Ectodermal cell (in vitro differentiated cells): ENCODE results near the gene COL8A2.

Experiments used
- H3K27ac ChIP-seq: 2 replicates; pipeline ENCODE4 v1.7.0; 2013; ENCODE audit warnings: mild to moderate bottlenecking, low read depth, low read length; ENCODE audit not compliant: insufficient read depth, poor library complexity, severe bottlenecking
- H3K27me3 ChIP-seq: 2 replicates; pipeline ENCODE4 v1.7.0; 2013; ENCODE audit warnings: mild to moderate bottlenecking, low read length; ENCODE audit not compliant: insufficient read depth, control insufficient read depth, poor library complexity, severe bottlenecking
- H3K36me3 ChIP-seq: one replicate; pipeline ENCODE4 v1.7.0; 2013; ENCODE audit warnings: low read length; ENCODE audit not compliant: control insufficient read depth, insufficient read depth
- H3K4me1 ChIP-seq: one replicate; pipeline ENCODE4 v1.7.0; 2013; ENCODE audit warnings: low read length; ENCODE audit not compliant: control insufficient read depth, insufficient read depth
- H3K4me3 ChIP-seq: 2 replicates; pipeline ENCODE4 v1.7.0; 2013; ENCODE audit warnings: low read depth, low read length, control low read depth; ENCODE audit not compliant: insufficient read depth
- H3K9me3 ChIP-seq: 2 replicates; pipeline ENCODE4 v1.7.0; 2013; ENCODE audit warnings: mild to moderate bottlenecking, low read length, moderate library complexity; ENCODE audit not compliant: control insufficient read depth
- WGBS, 2 experiments: methylation state at CpG; one replicate each; pipeline ENCODE4 v1.1.7; 2013; ENCODE audit warnings: missing lambda C conversion rate in 2 of 2; 5-methylcytosine and 5-hydroxymethylcytosine counted together

The COL8A2 gene

DNA sequence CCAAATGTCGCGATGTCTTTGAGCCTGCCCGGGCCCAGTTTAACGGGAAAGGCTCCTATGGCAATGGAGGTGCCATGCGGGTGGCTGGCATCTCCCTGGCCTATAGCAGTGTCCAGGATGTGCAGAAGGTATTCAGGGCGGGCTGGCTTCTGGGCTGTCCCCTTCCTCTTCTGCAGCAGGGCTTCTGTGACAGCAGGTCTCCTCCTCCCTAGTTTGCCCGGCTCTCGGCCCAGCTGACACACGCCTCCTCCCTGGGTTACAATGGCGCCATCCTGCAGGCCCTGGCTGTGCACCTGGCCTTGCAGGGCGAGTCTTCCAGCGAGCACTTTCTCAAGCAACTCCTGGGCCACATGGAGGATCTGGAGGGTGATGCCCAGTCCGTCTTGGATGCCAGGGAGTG is 33.3 kb downstream of the COL8A2 start:
- Histone ChIP-seq H3K4me3 (no peak overlapping the region), H3K27ac (no peak overlapping the region), H3K36me3 (peaks cover 38% of the 10 kb centered on the region), H3K4me1 (peaks cover 8% of the 10 kb centered on the region), H3K9me3 (no peaks in the 10 kb centered on the region), H3K27me3 (no peaks in the 10 kb centered on the region)
- WGBS, 2 experiments: 95 to 97% methylated on average over 13 of the region's 13 CpGs

DNA sequence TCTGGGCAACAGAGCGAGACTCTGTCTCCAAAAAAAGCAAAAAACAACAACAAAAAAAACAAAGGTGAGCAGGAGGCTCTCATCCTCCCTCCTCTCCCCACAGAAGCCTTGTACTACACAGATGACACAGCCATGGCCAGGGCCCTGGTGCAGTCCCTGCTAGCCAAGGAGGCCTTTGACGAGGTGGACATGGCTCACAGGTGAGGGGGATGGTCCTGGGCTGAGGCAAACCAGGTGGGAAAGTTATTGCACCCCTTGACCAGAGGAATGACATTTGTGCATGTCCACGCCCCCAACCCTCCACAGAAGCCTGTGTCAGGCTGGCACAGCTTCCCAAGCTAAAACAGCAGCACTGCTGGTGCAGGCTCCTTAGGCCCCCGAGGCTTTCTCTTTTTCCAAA is 33.9 kb downstream of the COL8A2 start:
- Histone ChIP-seq H3K36me3 (peaks cover 38% of the 10 kb centered on the region), H3K27ac (no peak overlapping the region), H3K27me3 (no peaks in the 10 kb centered on the region), H3K9me3 (no peaks in the 10 kb centered on the region), H3K4me3 (no peak overlapping the region), H3K4me1 (peaks cover 8% of the 10 kb centered on the region)
- 92 to 94% methylated on average over 4 of the region's 4 CpGs for WGBS, 2 experiments

DNA sequence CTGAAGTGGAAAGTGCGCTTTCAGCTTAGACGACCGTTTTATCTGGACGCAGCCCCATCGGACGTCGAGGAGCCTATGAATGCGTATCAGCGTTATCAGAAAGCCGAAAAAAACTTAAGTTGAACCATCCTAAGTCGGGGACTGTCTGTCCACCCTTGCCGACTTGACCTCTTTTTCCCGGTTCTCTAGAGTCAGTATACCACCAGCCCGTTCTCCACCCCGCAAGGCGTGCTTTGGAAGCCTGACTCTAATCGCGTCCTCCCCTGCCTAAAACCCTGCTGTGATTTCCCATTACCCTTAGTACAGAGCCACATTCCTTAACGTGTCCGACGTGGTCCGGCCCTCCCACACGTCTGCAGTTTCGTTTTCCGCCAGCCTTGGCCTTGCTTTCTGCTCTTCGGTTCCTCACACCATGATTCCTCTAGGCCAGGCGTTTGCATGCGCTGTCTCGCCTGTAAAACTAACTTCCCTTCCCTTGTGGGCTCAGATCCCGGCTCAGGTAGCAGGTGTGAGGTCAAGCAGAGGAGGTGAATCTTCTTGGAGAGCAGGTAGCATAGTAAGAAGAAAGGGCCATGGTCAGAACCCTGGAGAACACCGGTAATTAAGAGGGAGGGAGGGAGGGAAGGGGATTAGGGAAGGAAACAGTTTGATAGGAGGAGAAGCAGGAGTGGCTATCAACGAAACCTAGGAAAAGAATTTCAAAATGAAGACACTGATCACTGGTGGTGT is 35.5 kb downstream of the COL8A2 start:
- Histone ChIP-seq H3K4me1 (peaks cover 13% of the 10 kb centered on the region), H3K27ac (no peak overlapping the region), H3K27me3 (no peaks in the 10 kb centered on the region), H3K4me3 (peak overlapping the region; percentile 99), H3K9me3 (no peaks in the 10 kb centered on the region), H3K36me3 (peaks cover 38% of the 10 kb centered on the region)
- WGBS, 2 experiments: 15 to 16% methylated on average over 32 of the region's 32 CpGs

DNA sequence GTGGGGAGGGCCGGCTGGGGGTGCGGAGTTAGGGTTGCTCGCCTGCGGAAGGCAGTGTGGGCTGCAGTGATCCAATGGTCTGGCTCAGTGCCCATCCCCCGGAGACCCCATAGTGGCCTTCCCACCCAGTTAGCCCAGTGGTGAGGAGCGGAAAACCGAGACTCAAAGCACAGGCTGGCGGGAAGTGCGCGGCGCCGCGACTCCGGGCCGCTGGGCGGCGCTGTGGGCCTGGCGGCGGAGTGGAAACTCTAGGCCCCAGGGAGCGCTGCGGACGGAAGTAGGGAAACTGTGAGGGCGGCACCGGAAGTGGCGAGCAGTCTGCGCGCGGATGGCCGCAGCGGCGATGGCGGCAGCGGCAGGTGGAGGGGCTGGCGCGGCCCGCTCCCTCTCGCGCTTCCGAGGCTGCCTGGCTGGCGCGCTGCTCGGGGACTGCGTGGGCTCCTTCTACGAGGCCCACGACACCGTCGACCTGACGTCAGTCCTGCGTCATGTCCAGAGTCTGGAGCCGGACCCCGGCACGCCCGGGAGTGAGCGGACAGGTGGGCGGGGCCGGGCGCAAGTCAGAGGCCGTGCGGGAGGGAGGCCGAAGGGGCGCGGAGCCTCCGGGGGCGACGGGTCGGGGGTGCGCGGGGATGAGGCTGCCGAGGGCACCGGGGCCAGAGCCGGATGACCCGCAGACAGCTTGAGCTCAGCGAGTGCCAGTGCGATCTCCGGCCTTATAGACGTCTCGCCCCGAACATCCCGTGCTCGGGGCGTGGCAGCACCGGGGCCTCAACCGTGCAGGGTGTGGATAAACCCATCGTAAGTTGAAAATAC is 36.2 kb downstream of the COL8A2 start, which contains the start of gene ADPRS:
Gene ADPRS, plus strand, starts transcription at position 316 of the 816 bp plus-strand sequence. Its CDS starts 13 bp downstream, at position 329.
- Histone ChIP-seq H3K9me3 (no peaks in the 10 kb centered on the region), H3K27ac (no peak within 1 kb of the TSS), H3K4me3 (peak within 1 kb of the TSS; percentile 99), H3K27me3 (no peaks in the 10 kb centered on the region), H3K36me3 (peaks cover 33% of the 10 kb centered on the region), H3K4me1 (peaks cover 16% of the 10 kb centered on the region)
- 2 to 3% methylated on average over 84 of the region's 84 CpGs for WGBS, 2 experiments

DNA sequence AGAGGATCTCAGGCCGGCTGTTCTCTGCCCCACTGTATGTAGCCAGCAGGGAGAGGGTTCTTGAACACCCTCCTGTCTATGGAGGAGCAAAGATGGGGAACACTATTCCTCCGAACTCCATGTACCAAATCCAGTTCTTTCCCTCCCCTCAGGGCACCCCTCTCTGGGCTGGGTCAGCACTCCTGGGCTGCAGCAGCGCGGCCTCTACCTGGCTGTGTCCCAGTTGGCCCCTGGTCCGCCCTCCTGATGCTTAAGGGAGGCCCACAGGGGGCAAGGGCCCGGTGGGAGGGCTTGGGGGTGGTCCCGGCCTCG is 36.8 kb downstream of the COL8A2 start:
- peaks cover 16% of the 10 kb centered on the region for H3K4me1 ChIP-seq
- no peaks in the 10 kb centered on the region for H3K9me3 ChIP-seq
- no peak overlapping the region for H3K27ac ChIP-seq
- H3K36me3 ChIP-seq: peaks cover 31% of the 10 kb centered on the region
- H3K27me3 ChIP-seq: peaks cover under 1% of the 10 kb centered on the region
- H3K4me3 ChIP-seq: peak overlapping the region; percentile 99
- WGBS, 2 experiments: 52 to 60% methylated on average over 8 of the region's 8 CpGs

DNA sequence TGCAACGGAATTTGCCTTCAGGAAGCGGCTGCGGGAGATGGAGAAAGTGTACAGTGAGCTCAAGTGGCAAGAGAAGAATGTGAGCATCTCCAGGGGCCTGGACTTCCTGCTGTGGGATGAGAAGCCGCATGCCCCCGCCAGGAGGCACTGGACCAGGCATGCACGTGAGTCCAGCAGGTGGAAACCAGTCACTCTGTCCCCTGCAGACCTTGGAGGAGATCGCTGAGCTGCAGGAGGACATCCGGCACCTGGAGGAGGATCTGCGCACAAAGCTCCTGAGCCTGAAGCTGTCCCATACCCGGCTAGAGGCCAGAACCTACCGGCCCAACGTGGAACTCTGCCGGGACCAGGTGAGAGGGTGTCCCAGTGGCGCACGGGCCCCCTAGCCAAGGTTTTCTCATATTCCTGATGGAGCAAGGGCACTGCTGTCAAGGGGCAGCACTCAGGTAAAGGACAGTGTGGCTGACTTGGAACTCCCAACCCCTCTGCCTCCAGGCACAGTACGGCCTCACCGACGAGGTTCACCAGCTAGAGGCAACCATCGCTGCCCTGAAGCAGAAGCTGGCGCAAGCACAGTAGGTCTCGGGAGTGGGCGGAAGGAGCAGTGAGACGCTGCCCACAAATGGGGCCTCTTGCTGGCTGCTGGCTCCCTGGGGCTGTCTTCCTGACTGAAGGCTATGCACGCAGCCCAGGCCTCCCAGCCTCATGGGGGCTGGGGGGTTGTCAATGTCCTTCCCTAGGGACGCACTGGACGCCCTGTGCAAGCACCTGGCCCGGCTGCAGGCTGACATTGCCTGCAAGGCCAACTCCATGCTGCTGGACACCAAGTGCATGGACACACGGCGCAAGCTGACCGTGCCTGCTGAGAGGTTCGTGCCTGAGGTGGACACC is 37.5 kb downstream of the COL8A2 start:
- no peak overlapping the region for H3K27ac ChIP-seq
- H3K27me3 ChIP-seq: peaks cover 3% of the 10 kb centered on the region
- peaks cover 16% of the 10 kb centered on the region for H3K4me1 ChIP-seq
- H3K4me3 ChIP-seq: no peak overlapping the region
- no peaks in the 10 kb centered on the region for H3K9me3 ChIP-seq
- peaks cover 24% of the 10 kb centered on the region for H3K36me3 ChIP-seq
- 92 to 94% methylated on average over 31 of the region's 31 CpGs for WGBS, 2 experiments

DNA sequence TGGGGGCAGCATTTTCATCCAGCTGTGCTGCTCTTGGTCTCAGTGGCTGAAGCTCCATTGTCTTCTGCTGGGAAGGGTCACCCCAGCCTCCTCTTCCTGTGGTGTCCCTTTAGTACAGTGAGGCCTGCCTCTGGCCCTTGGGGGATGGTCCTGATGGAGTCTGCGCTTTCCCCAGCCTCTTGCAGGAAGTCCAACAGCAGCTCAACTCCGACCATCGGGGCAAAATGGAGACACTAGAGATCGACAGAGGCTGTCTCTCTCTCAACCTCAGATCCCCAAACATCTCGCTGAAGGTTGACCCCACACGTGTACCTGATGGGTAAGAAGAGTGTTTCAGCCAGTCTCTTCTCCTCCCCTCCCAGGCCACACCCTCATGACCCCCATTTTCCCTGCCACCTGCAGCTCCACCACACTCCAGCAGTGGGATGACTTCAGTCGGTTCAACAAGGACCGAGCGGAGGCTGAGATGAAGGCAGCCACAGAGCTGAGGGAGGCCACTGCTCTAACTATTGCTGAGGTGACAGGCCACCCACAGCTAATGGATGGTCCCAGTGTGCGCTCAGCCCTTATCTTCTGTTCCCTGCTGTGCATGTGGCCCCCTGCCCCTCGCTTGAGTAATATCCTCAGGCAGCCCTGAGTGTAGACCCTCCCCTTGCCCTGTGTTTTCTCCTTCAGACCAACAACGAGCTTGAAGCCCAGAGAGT is 38.3 kb downstream of the COL8A2 start:
- Histone ChIP-seq H3K27ac (no peak overlapping the region), H3K27me3 (peaks cover 3% of the 10 kb centered on the region), H3K4me3 (no peak overlapping the region), H3K36me3 (peaks cover 16% of the 10 kb centered on the region), H3K4me1 (peaks cover 16% of the 10 kb centered on the region), H3K9me3 (no peaks in the 10 kb centered on the region)
- WGBS, 2 experiments: 87 to 90% methylated on average over 12 of the region's 12 CpGs

DNA sequence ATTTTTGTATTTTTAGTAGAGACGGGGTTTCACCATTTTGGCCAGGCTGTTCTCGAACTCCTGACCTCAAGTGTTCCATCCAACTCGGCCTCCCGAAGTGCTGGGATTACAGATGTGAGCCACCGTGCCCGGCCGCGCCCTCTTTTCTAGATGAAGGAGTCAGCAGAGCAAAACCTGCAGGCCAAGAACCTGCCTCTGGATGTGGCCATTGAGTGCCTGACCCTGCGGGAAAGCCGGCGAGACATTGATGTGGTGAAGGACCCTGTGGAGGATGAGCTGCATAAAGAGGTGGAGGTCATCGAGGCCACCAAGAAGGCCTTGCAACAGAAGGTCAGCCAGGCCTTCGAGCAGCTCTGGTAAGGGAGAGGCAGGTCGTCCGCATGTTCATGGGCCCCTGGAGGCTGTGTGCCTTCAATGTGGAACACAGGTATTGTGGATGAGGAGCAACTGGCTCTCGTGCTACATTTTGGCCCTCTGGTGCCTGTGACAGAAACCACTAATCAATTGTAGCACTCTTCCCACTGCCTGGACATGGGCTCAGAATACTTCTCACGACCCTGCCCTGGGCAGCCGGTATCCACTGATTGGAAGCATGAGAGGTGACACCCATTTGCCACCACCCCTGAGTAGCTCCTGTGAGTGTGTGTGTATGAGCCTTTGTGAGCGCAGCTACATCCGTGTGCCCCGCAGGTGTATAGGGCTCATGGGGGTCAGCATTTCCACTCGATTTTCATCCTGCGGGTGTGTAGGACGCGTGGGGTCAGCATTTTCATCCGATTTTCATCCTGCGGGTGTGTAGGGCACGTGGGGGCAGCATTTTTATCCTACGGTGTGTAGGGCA is 39.1 kb downstream of the COL8A2 start:
- H3K36me3 ChIP-seq: peaks cover 9% of the 10 kb centered on the region
- H3K27me3 ChIP-seq: peaks cover 3% of the 10 kb centered on the region
- H3K4me1 ChIP-seq: peaks cover 16% of the 10 kb centered on the region
- H3K27ac ChIP-seq: no peak overlapping the region
- H3K9me3 ChIP-seq: no peaks in the 10 kb centered on the region
- no peak overlapping the region for H3K4me3 ChIP-seq
- WGBS, 2 experiments: 93% methylated on average over 29 of the region's 29 CpGs

DNA sequence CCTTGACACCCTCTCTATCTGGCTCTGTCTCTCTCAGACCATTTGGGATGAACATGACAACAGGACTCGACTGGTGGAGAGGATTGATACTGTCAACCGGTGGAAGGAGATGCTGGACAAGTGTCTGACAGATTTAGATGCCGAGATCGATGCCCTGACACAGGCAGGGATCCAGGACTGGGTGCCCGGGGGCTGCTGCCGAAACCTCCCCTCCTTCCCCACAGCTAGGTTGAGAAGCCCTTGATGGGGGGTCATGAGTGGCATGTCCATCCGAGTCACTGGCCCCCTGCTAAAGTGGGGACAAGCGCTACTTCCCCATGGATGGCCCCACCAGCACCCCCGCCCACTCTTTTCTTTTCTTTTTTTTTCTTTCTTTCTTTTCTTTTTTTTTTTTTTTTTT is 39.9 kb downstream of the COL8A2 start:
- peaks cover 16% of the 10 kb centered on the region for H3K4me1 ChIP-seq
- H3K27ac ChIP-seq: no peak overlapping the region
- H3K36me3 ChIP-seq: peaks cover 6% of the 10 kb centered on the region
- WGBS, 2 experiments: 94 to 96% methylated on average over 9 of the region's 9 CpGs
- H3K4me3 ChIP-seq: peak overlapping the region; percentile 70
- H3K9me3 ChIP-seq: no peaks in the 10 kb centered on the region
- H3K27me3 ChIP-seq: peaks cover 3% of the 10 kb centered on the region
